Upper lobe of left lung (tissue), 6 donors: ENCODE results near the gene LRRTM2. TPM values are rescaled to one million over a fixed set of nuclear protein-coding genes. Genes with fewer than 3 reads are reported as not detected.

Experiments
- ATAC-seq, 2 donors: fragments of 200-7000 bp; cut with Tn5 transposase; one replicate each; pipeline ENCODE4 v1.9.1; 2022; ENCODE audit warnings: mild to moderate bottlenecking in 2 of 2, moderate library complexity in 2 of 2; ENCODE audit not compliant: low FRiP score in 2 of 2
- DNase-seq, 2 donors: peaks; one replicate each; pipeline ENCODE4 v3.0.0-alpha.2; 2019 to 2020
- H3K27ac ChIP-seq, 4 donors: fragments of 200-600 bp; sonication (generic); one replicate each; pipeline ENCODE4 v1.5.1; 2016 to 2019
- H3K27me3 ChIP-seq, 4 donors: fragments of 200-600 bp; sonication (generic); one replicate each; pipeline ENCODE4 v1.5.1; 2017 to 2019
- H3K36me3 ChIP-seq, 4 donors: fragments of 200-600 bp; sonication (generic); one replicate each; pipeline ENCODE4 v1.5.1; 2016 to 2019
- H3K4me1 ChIP-seq, 4 donors: fragments of 200-600 bp; sonication (generic); one replicate each; pipeline ENCODE4 v1.5.1; 2018 to 2019
- H3K4me3 ChIP-seq, 4 donors: fragments of 200-600 bp; sonication (generic); one replicate each; pipeline ENCODE4 v1.5.1; 2017 to 2019; ENCODE audit warnings: mild to moderate bottlenecking in 2 of 4, moderate library complexity in 1 of 4
- H3K9me3 ChIP-seq, 4 donors: fragments of 200-600 bp; sonication (generic); one replicate each; pipeline ENCODE4 v1.5.1; 2018 to 2019
- EP300 ChIP-seq, 4 donors: sonication (generic); formaldehyde crosslinking; IDR thresholded peaks; one replicate each; pipeline ENCODE4 v1.5.1; 2017; ENCODE audit warnings: antibody characterized with exemption in 4 of 4, control low read depth in 2 of 4
- POLR2A ChIP-seq, 4 donors: fragments of 450-650 bp; IDR thresholded peaks; one replicate each; pipeline ENCODE4 v1.5.1; 2016 to 2017; ENCODE audit warnings: antibody characterized with exemption in 4 of 4, mild to moderate bottlenecking in 2 of 4
- POLR2AphosphoS5 ChIP-seq, 2 donors: sonication (generic); formaldehyde crosslinking; IDR thresholded peaks; one replicate each; pipeline ENCODE4 v1.5.1; 2017; ENCODE audit warnings: antibody characterized with exemption in 2 of 2
- WGBS, 2 donors: methylation state at CpG; one replicate each; pipeline ENCODE4 v1.1.5; 2017 to 2018; 5-methylcytosine and 5-hydroxymethylcytosine counted together
- total RNA-seq, 6 donors: library from RNA; depleted of rRNA in 4 of 6; stranded (reverse); fragments of >200 nt in 4 of 6; gene quantifications; one replicate each; pipeline versions ENCODE4 v1.1.0 to v1.2.1, GENCODE V29; 2016 to 2021
- TF ChIP-seq, protein P1 (sequence below), 6 experiments: fragments of 450-650 bp in 4 of 6; fragments of 200-600 bp in 2 of 6; sonication (generic) in 2 of 6; IDR thresholded peaks; one replicate each; pipeline ENCODE4 v1.5.1; 2016 to 2019; ENCODE audit warnings: antibody characterized with exemption in 6 of 6
- donor health status: DM: no; HTN: no; CAD: no; lungs with moderate emphysema.
- donor health status: DM: no; HTN: yes; CAD: no; lungs with severe emphysema.

LRRTM2 gene
- total RNA-seq, 6 donors from 2014 or later = 0.20 to 1.1 (median 0.29) TPM; not detected in 1

DNA sequence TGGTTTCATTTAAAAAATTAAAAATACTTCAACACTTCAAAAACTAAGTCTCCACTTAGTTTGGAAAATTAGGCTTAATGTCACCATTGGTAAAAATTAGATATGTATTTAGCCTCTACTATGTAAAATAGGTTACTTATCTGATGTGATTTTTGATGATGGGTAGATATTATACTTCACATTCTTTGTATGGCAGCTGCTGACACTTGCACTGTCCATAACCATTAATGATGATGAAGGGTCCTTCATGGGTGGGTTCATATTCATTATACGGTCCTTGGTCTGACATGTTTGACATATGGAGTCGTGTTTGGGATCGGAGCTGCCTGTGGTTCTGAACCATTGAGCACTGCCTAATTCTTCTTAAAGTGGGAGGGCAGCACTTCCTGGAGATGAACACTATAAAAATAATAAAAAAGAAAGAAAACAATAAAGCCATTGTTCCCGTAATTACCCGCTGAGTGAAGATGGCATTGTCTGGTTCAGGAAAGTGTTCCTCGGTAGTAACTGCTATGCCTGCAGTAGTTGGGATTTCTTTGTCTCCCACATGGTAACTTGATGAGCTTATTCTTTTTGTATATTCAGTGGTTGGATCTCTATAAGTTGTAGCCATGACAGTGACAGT is 2.2 kb downstream of the LRRTM2 start:
- H3K36me3 ChIP-seq = no peaks in the 10 kb centered on the region
- no peak overlapping the region for H3K4me3 ChIP-seq
- H3K9me3 ChIP-seq = no peaks in the 10 kb centered on the region
- 72 to 89% methylated on average over 6 of the region's 6 CpGs for WGBS, 2 donors
- TF ChIP-seq EP300 (IDR thresholded peaks at IDR 0.05) (no peak), POLR2A (IDR thresholded peaks at IDR 0.05) (no peak), POLR2AphosphoS5 (IDR thresholded peaks at IDR 0.05) (no peak)
- TF ChIP-seq, protein P1, sequence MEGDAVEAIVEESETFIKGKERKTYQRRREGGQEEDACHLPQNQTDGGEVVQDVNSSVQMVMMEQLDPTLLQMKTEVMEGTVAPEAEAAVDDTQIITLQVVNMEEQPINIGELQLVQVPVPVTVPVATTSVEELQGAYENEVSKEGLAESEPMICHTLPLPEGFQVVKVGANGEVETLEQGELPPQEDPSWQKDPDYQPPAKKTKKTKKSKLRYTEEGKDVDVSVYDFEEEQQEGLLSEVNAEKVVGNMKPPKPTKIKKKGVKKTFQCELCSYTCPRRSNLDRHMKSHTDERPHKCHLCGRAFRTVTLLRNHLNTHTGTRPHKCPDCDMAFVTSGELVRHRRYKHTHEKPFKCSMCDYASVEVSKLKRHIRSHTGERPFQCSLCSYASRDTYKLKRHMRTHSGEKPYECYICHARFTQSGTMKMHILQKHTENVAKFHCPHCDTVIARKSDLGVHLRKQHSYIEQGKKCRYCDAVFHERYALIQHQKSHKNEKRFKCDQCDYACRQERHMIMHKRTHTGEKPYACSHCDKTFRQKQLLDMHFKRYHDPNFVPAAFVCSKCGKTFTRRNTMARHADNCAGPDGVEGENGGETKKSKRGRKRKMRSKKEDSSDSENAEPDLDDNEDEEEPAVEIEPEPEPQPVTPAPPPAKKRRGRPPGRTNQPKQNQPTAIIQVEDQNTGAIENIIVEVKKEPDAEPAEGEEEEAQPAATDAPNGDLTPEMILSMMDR (IDR thresholded peaks at IDR 0.05) = no peak
- DNase-seq (no peak), ATAC-seq (no peak)
- no peaks in the 10 kb centered on the region for H3K27me3 ChIP-seq
- H3K27ac ChIP-seq = no peak overlapping the region
- peaks cover 35 to 51% (median 43%) of the 10 kb centered on the region in 4 donors for H3K4me1 ChIP-seq

DNA sequence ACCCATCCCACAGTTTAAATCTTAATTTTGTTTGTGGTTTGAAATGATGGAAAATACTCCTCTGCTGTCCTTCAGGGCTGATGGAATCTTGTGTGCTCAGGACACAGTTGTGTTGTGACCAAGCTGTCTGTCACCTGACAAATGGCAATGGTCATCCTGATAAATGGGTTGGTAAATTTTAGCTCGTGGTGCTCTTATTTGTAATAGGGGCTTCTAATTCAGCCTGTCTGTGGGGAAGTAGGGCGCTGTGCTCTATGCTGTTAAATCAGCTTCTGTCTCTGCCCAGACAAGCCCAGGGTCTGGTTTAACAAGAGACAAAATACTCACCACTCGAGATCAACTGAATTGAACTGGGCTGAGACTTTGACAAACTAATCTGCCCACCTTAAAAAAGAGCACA is 4.5 kb downstream of the LRRTM2 start:
- Histone ChIP-seq H3K36me3 (no peaks in the 10 kb centered on the region), H3K9me3 (no peaks in the 10 kb centered on the region), H3K27ac (no peak overlapping the region), H3K27me3 (no peaks in the 10 kb centered on the region), H3K4me1 (peaks cover 30 to 51% (median 45%) of the 10 kb centered on the region in 4 donors), H3K4me3 (no peak overlapping the region)
- no peak for DNase-seq
- ATAC-seq = no peak
- TF ChIP-seq, protein P1 (IDR thresholded peaks at IDR 0.05) = no peak
- TF ChIP-seq EP300 (IDR thresholded peaks at IDR 0.05) (no peak), POLR2A (IDR thresholded peaks at IDR 0.05) (no peak), POLR2AphosphoS5 (IDR thresholded peaks at IDR 0.05) (no peak)
- 70 to 74% methylated on average over 3 of the region's 3 CpGs for WGBS, 2 donors

DNA sequence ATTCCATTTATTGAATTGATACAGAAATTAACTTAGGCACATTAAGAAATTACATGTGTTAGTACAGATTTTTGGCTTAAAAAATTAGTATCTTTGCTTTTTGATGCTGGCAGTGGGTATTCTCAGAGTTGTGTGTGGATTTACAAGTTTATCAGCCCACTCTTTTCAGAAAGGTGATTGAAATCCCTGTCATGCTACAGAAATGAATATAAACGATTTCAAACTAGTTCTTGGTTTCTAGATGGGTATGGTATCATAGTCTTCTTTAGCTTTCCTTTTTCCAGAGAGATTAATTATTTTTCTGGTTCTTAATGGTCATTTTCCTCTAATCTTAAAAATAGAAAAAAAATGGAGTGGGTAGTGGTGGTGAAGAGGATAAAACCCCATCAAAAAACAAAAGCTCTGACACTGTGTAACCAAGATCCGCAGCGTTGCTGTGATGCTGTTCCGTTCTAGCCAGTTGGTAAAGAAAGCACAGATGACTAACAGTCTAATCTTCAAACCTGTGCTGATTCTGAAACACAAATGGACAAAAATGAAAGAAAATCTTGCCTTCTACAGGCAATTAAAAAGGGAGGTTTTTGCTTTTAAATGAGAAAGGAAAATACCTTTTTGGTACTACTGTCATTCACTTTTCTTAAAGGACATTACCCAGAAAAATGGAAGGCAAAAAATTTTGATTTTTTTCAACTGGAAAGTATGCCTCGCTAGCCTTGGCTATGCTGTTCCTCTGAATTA is 5.2 kb downstream of the LRRTM2 start:
- peak in 1 of 2 donors; percentile 48 for ATAC-seq
- 65 to 69% methylated on average over 5 of the region's 5 CpGs for WGBS, 2 donors
- Histone ChIP-seq H3K9me3 (no peaks in the 10 kb centered on the region), H3K4me1 (peaks cover 24 to 48% (median 44%) of the 10 kb centered on the region in 4 donors), H3K27ac (no peak overlapping the region), H3K4me3 (no peak overlapping the region), H3K36me3 (no peaks in the 10 kb centered on the region), H3K27me3 (no peaks in the 10 kb centered on the region)
- TF ChIP-seq, protein P1 (IDR thresholded peaks at IDR 0.05) = no peak
- no peak for TF ChIP-seq EP300 (IDR thresholded peaks at IDR 0.05)
- TF ChIP-seq POLR2A (IDR thresholded peaks at IDR 0.05) = no peak
- TF ChIP-seq POLR2AphosphoS5 (IDR thresholded peaks at IDR 0.05) = no peak
- no peak for DNase-seq

DNA sequence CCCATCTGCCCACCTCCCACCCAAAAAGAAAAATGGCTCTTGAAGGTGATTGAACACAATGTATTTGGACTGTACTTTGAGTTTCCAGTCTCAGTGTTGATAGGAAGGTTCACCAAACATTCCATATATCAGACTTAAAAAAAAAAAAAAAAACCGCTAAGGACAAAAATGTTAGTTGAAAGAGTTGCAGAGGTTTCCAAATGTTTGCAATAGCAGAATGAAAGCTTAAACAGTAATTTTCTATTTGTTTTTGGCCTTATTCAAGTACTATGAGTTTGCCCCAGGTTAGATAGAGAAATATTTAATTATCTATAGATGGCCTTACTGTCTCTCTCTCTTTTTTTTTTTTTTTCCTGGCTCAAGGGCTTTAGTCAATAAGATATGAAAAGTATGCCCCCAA is 6.1 kb downstream of the LRRTM2 start:
- Histone ChIP-seq H3K27me3 (no peaks in the 10 kb centered on the region), H3K4me1 (peaks cover 21 to 44% (median 38%) of the 10 kb centered on the region in 4 donors), H3K9me3 (no peaks in the 10 kb centered on the region), H3K36me3 (no peaks in the 10 kb centered on the region), H3K27ac (no peak overlapping the region), H3K4me3 (no peak overlapping the region)
- 68 to 69% methylated on average over 1 of the region's 1 CpG for WGBS, 2 donors
- DNase-seq = no peak
- TF ChIP-seq POLR2A (IDR thresholded peaks at IDR 0.05) = no peak
- no peak for TF ChIP-seq POLR2AphosphoS5 (IDR thresholded peaks at IDR 0.05)
- TF ChIP-seq, protein P1 (IDR thresholded peaks at IDR 0.05) = no peak
- TF ChIP-seq EP300 (IDR thresholded peaks at IDR 0.05) = no peak
- ATAC-seq = no peak
